ENCODE measurements around the gene ERBIN.

Gene ERBIN

GRCh38 chr5:65892801-65893200 is 33.6 kb upstream of the ERBIN start:
- no peak for DNase-seq (ENCODE audit: extremely low read depth, low read depth)
- no peak for TF ChIP-seq CTCF (IDR thresholded peaks at IDR 0.05; ENCODE audit: low read depth, low read length)

GRCh38 chr5:65893749-65894430 is 32.5 kb upstream of the ERBIN start:
- TF ChIP-seq CTCF (IDR thresholded peaks at IDR 0.05; ENCODE audit: low read depth, low read length), result no peak
- DNase-seq (ENCODE audit: extremely low read depth, low read depth), result no peak

- DNase-seq (ENCODE audit: extremely low read depth, low read depth), result no peak
- no peak for TF ChIP-seq CTCF (IDR thresholded peaks at IDR 0.05; ENCODE audit: low read depth, low read length)
These were observed 30.5 kb upstream of the ERBIN start for GRCh38 chr5:65895891-65896290.

- DNase-seq (ENCODE audit: extremely low read depth, low read depth), result no peak
These were observed 25.6 kb upstream of the ERBIN start for GRCh38 chr5:65900746-65901145.

GRCh38 chr5:65902104-65902503 is 24.3 kb upstream of the ERBIN start:
- no peak for DNase-seq (ENCODE audit: extremely low read depth, low read depth)
- no peak for TF ChIP-seq CTCF (IDR thresholded peaks at IDR 0.05; ENCODE audit: low read depth, low read length)

More at GRCh38 chr5:65900746-65901145, 25.6 kb upstream of the ERBIN start:
- TF ChIP-seq CTCF (IDR thresholded peaks at IDR 0.05; ENCODE audit: low read depth, low read length), result no peak

GRCh38 chr5:65903581-65903980 is 22.8 kb upstream of the ERBIN start:
- no peak for TF ChIP-seq CTCF (IDR thresholded peaks at IDR 0.05; ENCODE audit: low read depth, low read length)
- no peak for DNase-seq (ENCODE audit: extremely low read depth, low read depth)

- TF ChIP-seq CTCF (IDR thresholded peaks at IDR 0.05; ENCODE audit: low read depth, low read length), result no peak
- DNase-seq (ENCODE audit: extremely low read depth, low read depth), result no peak
These were observed 20.1 kb upstream of the ERBIN start for GRCh38 chr5:65906256-65906655.
